Mesendoderm (in vitro differentiated cells): ENCODE data around the gene HCRT. TPM values are rescaled to one million over a fixed set of nuclear protein-coding genes. Genes with fewer than 3 reads are reported as not detected.

Experiments used
- DNase-seq: peaks from one replicate; pipeline ENCODE4 v3.0.0; 2013
- H2AK5ac ChIP-seq: 2 replicates; pipeline ENCODE4 v1.6.1; 2013; ENCODE audit warnings: low read length, inconsistent platforms
- H2BK120ac ChIP-seq: 2 replicates; pipeline ENCODE4 v1.6.1; 2013; ENCODE audit warnings: low read depth, mild to moderate bottlenecking, low read length, moderate library complexity, mixed read lengths
- H2BK15ac ChIP-seq: replicated peaks from 2 replicates; pipeline ENCODE4 v1.6.1; 2013; ENCODE audit warnings: low read depth, mild to moderate bottlenecking, moderate library complexity
- H2BK5ac ChIP-seq: 2 replicates; pipeline ENCODE4 v1.6.1; 2013; ENCODE audit warnings: low read length, inconsistent platforms
- H3K18ac ChIP-seq: 2 replicates; pipeline ENCODE4 v1.6.1; 2013; ENCODE audit warnings: mild to moderate bottlenecking, low read length, mixed read lengths
- H3K23ac ChIP-seq: one replicate; pipeline ENCODE4 v1.6.1; 2013; ENCODE audit warnings: low read length
- H3K27ac ChIP-seq: 2 replicates; pipeline ENCODE4 v1.5.1; 2013; ENCODE audit warnings: low read depth, mild to moderate bottlenecking, inconsistent platforms, low read length, moderate library complexity
- H3K27me3 ChIP-seq: 2 replicates; pipeline ENCODE4 v1.6.1; 2013; ENCODE audit warnings: low read length, control low read depth, mild to moderate bottlenecking, inconsistent platforms; ENCODE audit not compliant: insufficient read depth, poor library complexity
- H3K36me3 ChIP-seq: 2 replicates; pipeline ENCODE4 v1.6.1; 2013; ENCODE audit warnings: low read length, inconsistent platforms; ENCODE audit not compliant: control insufficient read depth, insufficient read depth
- H3K4ac ChIP-seq: one replicate; pipeline ENCODE4 v1.6.1; 2013; ENCODE audit warnings: low read depth, mild to moderate bottlenecking, low read length, moderate library complexity
- H3K4me1 ChIP-seq: 2 replicates; pipeline ENCODE4 v1.6.1; 2013; ENCODE audit warnings: low read depth, low read length, inconsistent platforms; ENCODE audit not compliant: control insufficient read depth
- H3K4me2 ChIP-seq: 2 replicates; pipeline ENCODE4 v1.6.1; 2013; ENCODE audit warnings: low read length
- H3K4me3 ChIP-seq: 2 replicates; pipeline ENCODE4 v1.5.1; 2013; ENCODE audit warnings: mild to moderate bottlenecking, low read length
- H3K56ac ChIP-seq: one replicate; pipeline ENCODE4 v1.6.1; 2013; ENCODE audit warnings: low read length
- H3K79me1 ChIP-seq: 2 replicates; pipeline ENCODE4 v1.6.1; 2013; ENCODE audit warnings: low read length, inconsistent platforms
- H3K79me2 ChIP-seq: 2 replicates; pipeline ENCODE4 v1.6.1; 2013; ENCODE audit warnings: mild to moderate bottlenecking, low read length; ENCODE audit not compliant: control insufficient read depth, insufficient read depth
- H3K9ac ChIP-seq: 2 replicates; pipeline ENCODE4 v1.6.1; 2013; ENCODE audit warnings: low read length, inconsistent platforms
- H4K5ac ChIP-seq: one replicate; pipeline ENCODE4 v1.6.1; 2013; ENCODE audit warnings: low read length
- H4K8ac ChIP-seq: one replicate; pipeline ENCODE4 v1.6.1; 2013; ENCODE audit warnings: low read depth, mild to moderate bottlenecking, control low read depth, low read length, moderate library complexity
- WGBS: extraction: QIAGEN DNeasy Blood & Tissue Kit; methylation state at CpG from one replicate; pipeline ENCODE4 v1.1.7; 2013; ENCODE audit warnings: low lambda C conversion rate, missing lambda C conversion rate; ENCODE audit not compliant: insufficient coverage; ENCODE audit errors: extremely low coverage; 5-methylcytosine and 5-hydroxymethylcytosine counted together
- polyA plus RNA-seq, 2 experiments: library from polyadenylated mRNA; stranded (reverse); fragments of 200-250 nt; gene quantifications; one replicate each; pipeline ENCODE4 v1.2.3, GENCODE V29; 2013

The HCRT gene, protein sequence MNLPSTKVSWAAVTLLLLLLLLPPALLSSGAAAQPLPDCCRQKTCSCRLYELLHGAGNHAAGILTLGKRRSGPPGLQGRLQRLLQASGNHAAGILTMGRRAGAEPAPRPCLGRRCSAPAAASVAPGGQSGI
- polyA plus RNA-seq (2013, experiment 1 of 2) = 0.22 TPM
- 0.20 TPM for polyA plus RNA-seq (2013, experiment 2 of 2)

DNA sequence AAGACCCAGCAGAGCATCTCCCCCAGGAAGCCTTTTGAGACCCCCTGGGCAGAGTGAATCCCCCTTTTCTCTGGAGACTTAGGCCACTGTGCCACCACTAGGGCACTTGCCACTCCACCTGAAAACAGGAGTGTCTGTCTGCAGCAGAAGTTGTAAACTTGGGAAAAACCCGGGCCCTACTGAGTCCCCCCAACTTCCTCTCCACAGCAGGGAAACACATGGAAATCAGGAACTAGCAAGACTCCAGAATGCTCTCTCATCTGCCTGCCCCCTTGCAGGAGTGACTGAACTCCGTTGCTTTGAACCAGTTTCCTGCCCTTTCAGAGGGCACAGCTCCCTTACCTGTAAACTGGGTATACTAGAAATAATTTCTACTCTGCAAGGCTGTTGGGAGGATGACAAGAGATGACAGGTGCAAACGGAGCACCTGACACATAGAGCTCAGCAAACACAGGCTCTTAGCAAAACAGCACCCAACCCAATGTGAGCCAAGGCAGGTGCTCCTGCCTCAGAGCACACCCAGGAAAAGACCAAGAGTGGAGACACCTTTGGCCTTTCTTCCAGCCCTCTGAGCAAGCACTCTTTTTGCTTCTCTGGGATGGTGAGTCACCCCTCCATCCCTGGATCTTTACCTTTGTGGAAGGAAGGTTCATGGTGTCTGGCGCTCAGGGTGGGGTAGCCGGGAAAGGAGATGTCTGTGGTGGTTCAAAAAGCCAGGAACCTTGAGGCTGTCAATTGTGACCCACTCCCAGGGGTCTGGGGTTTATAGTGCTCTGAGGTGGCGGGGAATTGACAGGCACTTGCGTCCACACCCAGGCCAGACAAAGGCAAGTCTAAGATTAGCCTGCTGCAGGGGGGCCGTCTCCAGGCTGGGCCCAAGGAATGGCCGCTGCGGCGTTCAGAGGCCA, at the start of gene HCRT:
HCRT (minus strand) TSS at position 740 of the 908 bp plus-strand sequence; CDS start at position 653, 87 bp downstream.
- Histone ChIP-seq H3K27me3 (peaks cover 6% of the 10 kb centered on the region), H3K23ac (no peak within 1 kb of the TSS), H3K27ac (no peak within 1 kb of the TSS), H4K5ac (no peak within 1 kb of the TSS), H4K8ac (no peak within 1 kb of the TSS), H3K18ac (no peak within 1 kb of the TSS), H2BK15ac (no peak within 1 kb of the TSS), H3K4me2 (no peak within 1 kb of the TSS), H2BK120ac (no peak within 1 kb of the TSS), H3K56ac (peak within 1 kb of the TSS; percentile 68), H3K9ac (peak within 1 kb of the TSS; percentile 31), H3K4ac (no peak within 1 kb of the TSS), H3K79me1 (no peaks in the 10 kb centered on the region), H3K4me1 (no peaks in the 10 kb centered on the region), H3K36me3 (no peaks in the 10 kb centered on the region), H3K4me3 (no peak within 1 kb of the TSS), H2AK5ac (no peak within 1 kb of the TSS), H2BK5ac (no peak within 1 kb of the TSS), H3K79me2 (no peaks in the 10 kb centered on the region)
- WGBS = no CpG with 5 or more reads among the region's 11 CpGs
- DNase-seq = no peak

DNA sequence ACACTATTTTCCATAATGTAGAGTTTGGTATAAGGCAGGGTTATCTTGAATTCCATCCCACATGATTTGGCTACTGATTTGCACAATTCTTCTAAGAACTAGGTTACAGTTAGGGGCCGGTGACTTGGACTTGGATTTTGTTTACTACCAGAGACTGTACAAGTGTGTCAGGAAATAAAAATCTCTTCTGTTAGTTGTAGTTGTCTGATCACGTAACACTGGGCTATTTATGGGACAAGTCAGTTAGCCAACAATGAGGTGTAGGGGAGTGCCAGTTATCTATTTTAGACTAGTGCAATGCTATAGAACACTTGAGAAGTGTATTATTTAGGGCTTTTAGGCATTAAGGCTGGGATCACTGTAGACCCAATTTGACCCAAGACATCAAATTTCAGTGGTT, 48.7 kb upstream of the HCRT start:
- H2BK120ac ChIP-seq = no peak overlapping the region
- no peaks in the 10 kb centered on the region for H3K4me1 ChIP-seq
- no peak overlapping the region for H3K18ac ChIP-seq
- H3K79me2 ChIP-seq = no peaks in the 10 kb centered on the region
- no peak overlapping the region for H3K27ac ChIP-seq
- H3K9ac ChIP-seq = no peak overlapping the region
- no peak overlapping the region for H2BK5ac ChIP-seq
- H3K4ac ChIP-seq = no peak overlapping the region
- no peak overlapping the region for H2BK15ac ChIP-seq
- H3K27me3 ChIP-seq = no peaks in the 10 kb centered on the region
- H4K5ac ChIP-seq = no peak overlapping the region
- no peak overlapping the region for H3K4me3 ChIP-seq
- no peak overlapping the region for H4K8ac ChIP-seq
- H3K79me1 ChIP-seq = peaks cover 2% of the 10 kb centered on the region
- no peak overlapping the region for H3K56ac ChIP-seq
- no CpG with 5 or more reads among the region's 2 CpGs for WGBS
- H3K36me3 ChIP-seq = no peaks in the 10 kb centered on the region
- no peak for DNase-seq
- no peak overlapping the region for H3K23ac ChIP-seq
- no peak overlapping the region for H2AK5ac ChIP-seq
- H3K4me2 ChIP-seq = no peak overlapping the region

DNA sequence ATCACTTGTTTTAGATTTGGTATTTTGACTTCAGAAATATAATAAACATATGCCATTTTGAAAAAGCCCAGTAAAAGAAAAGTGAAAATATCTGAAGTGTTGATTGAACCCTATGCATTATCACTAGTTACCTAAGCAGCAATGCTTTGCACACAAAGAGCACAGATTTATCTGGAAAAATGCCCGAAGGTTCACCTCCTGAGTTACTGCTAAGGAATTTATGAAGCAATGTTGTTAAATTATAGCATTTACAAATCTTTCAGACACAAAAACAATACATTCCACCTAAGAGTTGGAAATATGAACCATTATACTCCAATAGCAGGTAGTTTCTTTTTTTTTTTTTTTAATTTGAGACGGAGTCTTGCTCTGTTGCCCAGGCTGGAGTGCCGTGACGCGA, 47.9 kb upstream of the HCRT start:
- H3K36me3 ChIP-seq = no peaks in the 10 kb centered on the region

DNA sequence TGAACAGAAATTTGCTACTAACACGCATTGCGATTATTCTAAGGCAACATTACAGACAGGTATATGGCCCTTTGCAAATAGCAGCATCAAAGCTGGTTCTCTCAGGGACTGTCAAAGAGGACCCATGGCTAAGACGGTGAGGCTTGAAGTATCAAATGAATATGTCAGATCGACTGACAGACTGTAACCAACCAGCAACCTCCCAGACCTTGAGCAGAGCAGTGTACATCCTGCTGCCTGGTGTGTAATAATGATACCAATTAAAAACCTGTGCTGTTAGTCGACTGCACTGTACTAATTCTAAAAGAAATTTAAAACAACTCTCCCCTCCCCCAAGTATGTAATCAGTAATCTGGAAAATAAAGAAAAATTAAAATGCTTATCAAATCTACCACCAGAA, 45.0 kb upstream of the HCRT start:
- no peak for DNase-seq
- H3K27ac ChIP-seq = no peak overlapping the region
- H2BK5ac ChIP-seq = no peak overlapping the region
- no peak overlapping the region for H3K4ac ChIP-seq
- no peak overlapping the region for H2BK15ac ChIP-seq
- H4K5ac ChIP-seq = no peak overlapping the region
- H3K4me1 ChIP-seq = no peaks in the 10 kb centered on the region
- no peak overlapping the region for H4K8ac ChIP-seq
- H3K4me2 ChIP-seq = no peak overlapping the region
- peaks cover 2% of the 10 kb centered on the region for H3K79me1 ChIP-seq
- no peak overlapping the region for H3K18ac ChIP-seq
- H3K9ac ChIP-seq = no peak overlapping the region
- no peak overlapping the region for H3K4me3 ChIP-seq
- no peak overlapping the region for H3K56ac ChIP-seq
- no peak overlapping the region for H2AK5ac ChIP-seq
- H3K36me3 ChIP-seq = no peaks in the 10 kb centered on the region
- H3K79me2 ChIP-seq = no peaks in the 10 kb centered on the region
- no peaks in the 10 kb centered on the region for H3K27me3 ChIP-seq
- no CpG with 5 or more reads among the region's 5 CpGs for WGBS
- H3K23ac ChIP-seq = no peak overlapping the region
- no peak overlapping the region for H2BK120ac ChIP-seq

More for the DNA sequence above, 47.9 kb upstream of the HCRT start:
- H3K9ac ChIP-seq = no peak overlapping the region
- H4K5ac ChIP-seq = no peak overlapping the region
- no peak overlapping the region for H2BK5ac ChIP-seq
- no peak overlapping the region for H3K56ac ChIP-seq
- H3K23ac ChIP-seq = no peak overlapping the region
- H3K4me3 ChIP-seq = no peak overlapping the region
- H2AK5ac ChIP-seq = no peak overlapping the region
- H3K27me3 ChIP-seq = no peaks in the 10 kb centered on the region
- no peak overlapping the region for H3K4me2 ChIP-seq
- no peak overlapping the region for H2BK15ac ChIP-seq
- no CpG with 5 or more reads among the region's 5 CpGs for WGBS
- no peak overlapping the region for H3K18ac ChIP-seq
- H4K8ac ChIP-seq = no peak overlapping the region
- peaks cover 2% of the 10 kb centered on the region for H3K79me1 ChIP-seq
- H3K27ac ChIP-seq = no peak overlapping the region
- H3K79me2 ChIP-seq = no peaks in the 10 kb centered on the region
- H3K4me1 ChIP-seq = no peaks in the 10 kb centered on the region
- H2BK120ac ChIP-seq = no peak overlapping the region
- no peak for DNase-seq
- H3K4ac ChIP-seq = no peak overlapping the region

DNA sequence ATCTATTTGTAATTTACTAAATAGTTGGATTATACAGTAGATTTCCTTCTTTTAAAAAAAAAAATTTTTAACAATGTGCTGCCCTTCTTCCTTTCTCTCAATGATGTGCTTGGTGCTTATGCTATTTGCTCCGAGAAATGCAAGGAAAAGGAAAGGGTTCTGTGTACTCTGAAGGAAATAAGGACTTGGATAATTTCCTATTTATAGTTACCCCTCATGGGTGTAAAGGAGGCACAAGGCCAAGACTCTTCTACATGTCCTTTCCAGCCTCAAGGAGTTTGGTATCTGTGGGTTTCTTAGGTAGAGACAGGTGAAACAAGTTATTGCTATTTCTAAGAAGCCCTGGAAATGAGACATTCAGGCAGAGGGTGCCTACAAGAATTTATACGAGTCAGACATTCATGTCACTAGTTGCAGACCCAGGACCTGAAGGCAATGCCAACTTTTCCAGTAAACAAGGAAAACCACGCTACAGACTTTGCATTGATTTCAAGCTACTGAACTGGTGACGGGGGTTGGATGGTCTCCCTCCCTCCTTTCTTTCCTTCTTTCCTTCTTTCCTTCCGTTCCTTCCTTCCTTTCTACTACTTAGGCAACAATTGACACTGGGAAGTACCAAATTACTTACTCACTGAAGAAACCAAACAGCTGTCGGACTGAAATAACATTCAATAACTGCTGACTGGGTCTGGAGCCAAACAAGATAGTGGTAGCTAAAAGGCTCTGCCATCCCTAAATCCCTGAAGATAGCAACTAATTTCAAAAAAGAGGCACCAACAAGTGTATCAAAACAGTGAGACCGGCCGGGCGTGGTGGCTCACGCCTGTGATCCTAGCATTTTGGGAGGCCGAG, 42.8 kb upstream of the HCRT start:
- WGBS = no CpG with 5 or more reads among the region's 11 CpGs
- Histone ChIP-seq H3K9ac (no peak overlapping the region), H2AK5ac (no peak overlapping the region), H2BK15ac (no peak overlapping the region), H2BK5ac (no peak overlapping the region), H3K4me1 (no peaks in the 10 kb centered on the region), H3K23ac (no peak overlapping the region), H4K5ac (no peak overlapping the region), H3K18ac (no peak overlapping the region), H3K36me3 (peaks cover under 1% of the 10 kb centered on the region), H3K27me3 (no peaks in the 10 kb centered on the region), H3K79me1 (peaks cover 2% of the 10 kb centered on the region), H3K56ac (no peak overlapping the region), H4K8ac (no peak overlapping the region), H2BK120ac (no peak overlapping the region), H3K4ac (no peak overlapping the region), H3K27ac (no peak overlapping the region), H3K79me2 (no peaks in the 10 kb centered on the region), H3K4me3 (no peak overlapping the region), H3K4me2 (no peak overlapping the region)
- DNase-seq = no peak
